B cell (primary cell): ENCODE data around the gene GPHA2. TPM values are rescaled to one million over a fixed set of nuclear protein-coding genes. Genes with fewer than 3 reads are reported as not detected.

Experiments used
- ATAC-seq: fragments of 200-7000 bp; cut with Tn5 transposase; one replicate; pipeline ENCODE4 v1.10.0; 2021; ENCODE audit warnings: low read depth, mild to moderate bottlenecking, moderate number of reproducible peaks, moderate library complexity
- CTCF ChIA-PET: fragments of 350-600 bp; sonication (Branson Sonifier 250); formaldehyde crosslinking; loops from one replicate; lab custom pipeline; 2021; ENCODE audit warnings: antibody characterized with exemption, inconsistent platforms; lab: Charles Lee
- POLR2A ChIA-PET: fragments of 350-600 bp; sonication (Branson Sonifier 250); formaldehyde crosslinking; loops from one replicate; lab custom pipeline; 2021; ENCODE audit warnings: antibody characterized with exemption; lab: Charles Lee
- DNase-seq: peaks from one replicate; pipeline ENCODE4 v3.0.0; 2013
- H2AFZ ChIP-seq: 2 replicates; pipeline ENCODE4 v1.6.1; 2012; ENCODE audit warnings: mild to moderate bottlenecking, low read depth, low read length; ENCODE audit not compliant: insufficient read depth, poor library complexity, severe bottlenecking
- H3K27ac ChIP-seq, 2 donors: 1 replicate in 1 of 2; 2 replicates in 1 of 2; pipeline ENCODE4 v1.5.1; 2012 to 2013; ENCODE audit warnings: low read length in 2 of 2, mild to moderate bottlenecking in 2 of 2, moderate library complexity in 1 of 2
- H3K27me3 ChIP-seq, 4 experiments: fragments of 200-600 bp in 1 of 4; sonication (generic) in 1 of 4; replicated peaks in 1 of 4; 1 replicate in 2 of 4; 2 replicates in 2 of 4; pipeline versions ENCODE4 v1.6.1 to v1.7.0; 2013 to 2016; ENCODE audit warnings: low read length in 3 of 4, mild to moderate bottlenecking in 2 of 4, mixed read lengths in 1 of 4, moderate library complexity in 1 of 4; ENCODE audit not compliant: insufficient read depth in 4 of 4, control insufficient read depth in 3 of 4; ENCODE audit errors: control extremely low read depth in 1 of 4
- H3K36me3 ChIP-seq, 2 experiments: replicated peaks in 1 of 2; 1 replicate in 1 of 2; 2 replicates in 1 of 2; pipeline versions ENCODE4 v1.6.1 to v1.7.1; 2013; ENCODE audit warnings: low read length in 1 of 2; ENCODE audit not compliant: insufficient read depth in 2 of 2, control insufficient read depth in 1 of 2; ENCODE audit errors: control extremely low read depth in 1 of 2, extremely low read depth in 1 of 2
- H3K4me1 ChIP-seq, 2 donors: fragments of 200-600 bp in 1 of 2; sonication (generic) in 1 of 2; 1 replicate in 1 of 2; 2 replicates in 1 of 2; pipeline versions ENCODE4 v1.5.1 to v1.6.1; 2013 to 2017; ENCODE audit warnings: low read length in 2 of 2; ENCODE audit not compliant: control insufficient read depth in 2 of 2, insufficient read depth in 2 of 2
- H3K4me2 ChIP-seq: replicated peaks from 2 replicates; pipeline ENCODE3; 2012; ENCODE audit warnings: mild to moderate bottlenecking, low read depth, low read length; ENCODE audit not compliant: poor library complexity, severe bottlenecking
- H3K4me3 ChIP-seq, 5 experiments: fragments of 200-600 bp in 1 of 5; sonication (generic) in 1 of 5; 1 replicate in 3 of 5; 2 replicates in 2 of 5; pipeline versions ENCODE4 v1.5.1 to v1.7.0; 2011 to 2016; ENCODE audit warnings: low read length in 4 of 5, mild to moderate bottlenecking in 4 of 5, low read depth in 2 of 5, control low read depth in 1 of 5, moderate library complexity in 1 of 5; ENCODE audit not compliant: insufficient read depth in 1 of 5; ENCODE audit errors: control extremely low read depth in 1 of 5, extremely low read depth in 1 of 5
- H3K79me2 ChIP-seq: fragments of 200-600 bp; sonication (generic); one replicate; pipeline ENCODE4 v1.6.0; 2016; ENCODE audit warnings: low read length; ENCODE audit not compliant: control insufficient read depth, insufficient read depth
- H3K9ac ChIP-seq: fragments of 200-600 bp; sonication (generic); 2 replicates; pipeline ENCODE4 v1.6.1; 2017; ENCODE audit warnings: mild to moderate bottlenecking, low read length, moderate library complexity
- H3K9me3 ChIP-seq, 3 donors: one replicate each; pipeline versions ENCODE4 v1.6.1 to v1.7.1; 2013; ENCODE audit warnings: low read length in 2 of 3; ENCODE audit not compliant: control insufficient read depth in 2 of 3, insufficient read depth in 1 of 3; ENCODE audit errors: control extremely low read depth in 1 of 3
- H4K20me1 ChIP-seq: 2 replicates; pipeline ENCODE4 v1.6.0; 2012; ENCODE audit warnings: mild to moderate bottlenecking, low read length; ENCODE audit not compliant: insufficient read depth, control insufficient read depth, poor library complexity, severe bottlenecking
- H3K27ac Mint-ChIP-seq: one replicate; pipeline ENCODE4 v1.8.0; 2021; ENCODE audit warnings: mixed read lengths
- H3K27me3 Mint-ChIP-seq: one replicate; pipeline ENCODE4 v1.8.0; 2021; ENCODE audit warnings: mixed read lengths
- H3K4me1 Mint-ChIP-seq: one replicate; pipeline ENCODE4 v1.8.0; 2021; ENCODE audit warnings: mixed read lengths
- H3K4me3 Mint-ChIP-seq: one replicate; pipeline ENCODE4 v1.8.0; 2021; ENCODE audit warnings: mixed read lengths
- H3K9me3 Mint-ChIP-seq: one replicate; pipeline ENCODE4 v1.8.0; 2022; ENCODE audit warnings: mixed read lengths; ENCODE audit not compliant: insufficient read depth
- EZH2 ChIP-seq: IDR thresholded peaks from 2 replicates; pipeline ENCODE4 v1.6.1; 2012; ENCODE audit warnings: borderline replicate concordance, low read depth, mild to moderate bottlenecking, moderate library complexity, low read length; ENCODE audit not compliant: insufficient read depth, poor library complexity, severe bottlenecking
- WGBS: methylation state at CpG from one replicate; pipeline ENCODE4 v1.1.5; 2013; ENCODE audit warnings: missing lambda C conversion rate; ENCODE audit not compliant: insufficient coverage; 5-methylcytosine and 5-hydroxymethylcytosine counted together
- intact Hi-C: fragments of 100-400 bp; cut with micrococcal nuclease; formaldehyde crosslinking; loops from one replicate; pipeline ENCODE4 v1.10.0; 2022
- polyA plus RNA-seq: library from polyadenylated mRNA; depleted of rRNA; stranded (reverse); fragments of >200 nt; gene quantifications from 2 replicates; pipeline ENCODE4 v1.2.3, GENCODE V29; 2012
- total RNA-seq, 2 donors: library from RNA; stranded (reverse); fragments of 120-200 nt in 1 of 2; gene quantifications; 1 replicate in 1 of 2; 2 replicates in 1 of 2; pipeline versions ENCODE4 v1.2.3 to v1.2.4, GENCODE V29; 2013 to 2022
- TF ChIP-seq, protein P1 (sequence below): fragments of 200-600 bp; IDR thresholded peaks from one replicate; pipeline ENCODE4 v1.8.0; 2022; ENCODE audit warnings: antibody characterized with exemption, mild to moderate bottlenecking

The GPHA2 gene
- total and polyA plus RNA-seq, 2 donors (not counting 1 experiment from before 2014, with no cell fraction given) = 0.39 to 2.8 TPM

DNA sequence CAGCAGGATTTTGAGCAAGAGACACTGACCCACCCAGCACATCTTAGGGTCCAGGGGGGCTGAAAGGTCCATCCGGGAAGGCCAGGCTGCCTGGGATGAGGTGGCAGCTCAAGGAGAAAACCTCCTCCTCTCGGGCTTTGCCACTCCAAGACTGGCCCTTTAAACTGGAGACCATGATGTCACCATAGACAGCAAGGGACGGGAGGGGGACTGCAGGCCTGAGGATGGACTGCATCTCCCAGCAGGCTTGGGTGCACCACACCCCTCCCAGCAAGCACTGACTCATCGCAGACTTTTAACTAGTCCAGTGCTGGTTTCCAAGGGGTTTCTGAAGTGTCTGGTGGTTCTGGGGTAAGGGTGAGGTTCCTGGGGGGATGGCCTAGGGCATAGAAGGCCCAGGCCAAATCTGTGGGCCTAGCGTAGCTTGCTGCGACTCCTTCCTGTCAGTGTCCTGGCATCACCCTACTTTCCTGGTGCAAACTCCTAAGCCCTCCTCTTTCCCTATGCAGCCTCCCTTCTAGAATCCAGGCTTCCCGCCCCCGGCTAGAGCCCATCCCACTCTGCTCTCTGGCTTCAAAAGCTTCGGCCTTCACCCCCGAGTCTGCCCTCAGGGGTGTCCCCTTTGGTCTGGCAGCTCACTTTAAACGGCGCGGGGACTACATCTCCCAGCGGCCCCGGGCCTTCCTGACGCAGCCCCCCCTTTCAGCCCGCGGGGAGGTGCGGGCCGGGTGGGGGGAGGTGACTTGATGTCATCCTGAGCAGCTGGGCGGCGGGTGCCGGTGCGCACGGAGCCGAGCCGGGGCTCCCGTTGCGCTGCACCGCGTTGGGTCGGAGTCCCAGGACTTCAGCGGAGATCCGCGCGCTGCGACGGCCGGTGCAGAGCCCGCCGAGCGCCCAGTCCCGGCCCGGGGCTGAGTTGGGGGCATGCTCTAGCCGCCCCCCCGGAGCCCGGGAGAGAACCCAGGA is 11.5 kb downstream of the GPHA2 start, which contains the start of gene PPP2R5B:
Gene PPP2R5B (plus strand): TSS at position 746 of the 966 bp plus-strand sequence. CDS start 1,046 bp downstream, outside the sequence.
- TF ChIP-seq, protein P1, sequence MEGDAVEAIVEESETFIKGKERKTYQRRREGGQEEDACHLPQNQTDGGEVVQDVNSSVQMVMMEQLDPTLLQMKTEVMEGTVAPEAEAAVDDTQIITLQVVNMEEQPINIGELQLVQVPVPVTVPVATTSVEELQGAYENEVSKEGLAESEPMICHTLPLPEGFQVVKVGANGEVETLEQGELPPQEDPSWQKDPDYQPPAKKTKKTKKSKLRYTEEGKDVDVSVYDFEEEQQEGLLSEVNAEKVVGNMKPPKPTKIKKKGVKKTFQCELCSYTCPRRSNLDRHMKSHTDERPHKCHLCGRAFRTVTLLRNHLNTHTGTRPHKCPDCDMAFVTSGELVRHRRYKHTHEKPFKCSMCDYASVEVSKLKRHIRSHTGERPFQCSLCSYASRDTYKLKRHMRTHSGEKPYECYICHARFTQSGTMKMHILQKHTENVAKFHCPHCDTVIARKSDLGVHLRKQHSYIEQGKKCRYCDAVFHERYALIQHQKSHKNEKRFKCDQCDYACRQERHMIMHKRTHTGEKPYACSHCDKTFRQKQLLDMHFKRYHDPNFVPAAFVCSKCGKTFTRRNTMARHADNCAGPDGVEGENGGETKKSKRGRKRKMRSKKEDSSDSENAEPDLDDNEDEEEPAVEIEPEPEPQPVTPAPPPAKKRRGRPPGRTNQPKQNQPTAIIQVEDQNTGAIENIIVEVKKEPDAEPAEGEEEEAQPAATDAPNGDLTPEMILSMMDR = no peak
- no peak for TF ChIP-seq EZH2
- Mint-ChIP-seq H3K27ac (peak within 1 kb of the TSS; percentile 97), H3K27me3 (no peaks in the 10 kb centered on the region), H3K9me3 (no peaks in the 10 kb centered on the region), H3K4me1 (peaks cover 22% of the 10 kb centered on the region), H3K4me3 (peak within 1 kb of the TSS; percentile 97)
- Histone ChIP-seq H3K27me3 (no peaks in the 10 kb centered on the region), H3K79me2 (peaks cover 9% of the 10 kb centered on the region), H4K20me1 (peaks cover 13% of the 10 kb centered on the region), H3K27ac (peak within 1 kb of the TSS; percentile 69 to 81), H3K4me1 (peaks cover 14 to 33% of the 10 kb centered on the region in 2 donors), H3K9me3 (no peaks in the 10 kb centered on the region), H3K9ac (peak within 1 kb of the TSS; percentile 81), H3K4me3 (peak within 1 kb of the TSS; percentile 58 to 76 (median 69)), H3K36me3 (peaks cover 0 to 6% of the 10 kb centered on the region in 2 experiments), H3K4me2 (peak within 1 kb of the TSS; percentile 95), H2AFZ (peak within 1 kb of the TSS; percentile 95)
- DNase-seq (peak; percentile 92), ATAC-seq (peak; percentile 94)
- ChIA-PET POLR2A (interaction anchor here (0.5 to 1.9 kb wide), 5 partner anchors 75 to 198 kb away, joined by 3 to 7 read pairs (median 5); partner anchors contain the start of genes FAU, MRPL49 and SNX15), CTCF (interaction anchor here (1.0 to 2.0 kb wide), 4 partner anchors 73 to 177 kb away, joined by 3 to 8 read pairs (median 4); partner anchors contain the start of genes ARL2 and BATF2)
- WGBS = 2% methylated on average over 46 of the region's 47 CpGs
- intact Hi-C loops = loop anchor here (1.0 to 2.0 kb wide), 7 partner anchors 8 to 257 kb away; partner anchors contain the start of genes CAPN1, CDCA5, SAC3D1 and SNX15
